Posterior cingulate gyrus (tissue), 11 donors: ENCODE results near the gene ZDHHC8.

Experiments used
- DNase-seq, 10 donors: peaks; one replicate each; pipeline versions ENCODE4 v3.0.0 to v3.0.0-alpha.2; 2020 to 2021; ENCODE audit warnings: mixed read lengths in 3 of 10
- intact Hi-C: fragments of 100-400 bp; cut with DNase I; formaldehyde crosslinking; loops from one replicate; pipeline ENCODE4 v1.15.1; 2023

Gene ZDHHC8

GRCh38 chr22:20125201-20126174 lies 6.1 kb upstream of the ZDHHC8 start:
- intact Hi-C loops, result no loop called here
- no peak for DNase-seq

GRCh38 chr22:20126284-20127029 lies 5.1 kb upstream of the ZDHHC8 start:
- no peak for DNase-seq
- intact Hi-C loops, result no loop called here

DNA sequence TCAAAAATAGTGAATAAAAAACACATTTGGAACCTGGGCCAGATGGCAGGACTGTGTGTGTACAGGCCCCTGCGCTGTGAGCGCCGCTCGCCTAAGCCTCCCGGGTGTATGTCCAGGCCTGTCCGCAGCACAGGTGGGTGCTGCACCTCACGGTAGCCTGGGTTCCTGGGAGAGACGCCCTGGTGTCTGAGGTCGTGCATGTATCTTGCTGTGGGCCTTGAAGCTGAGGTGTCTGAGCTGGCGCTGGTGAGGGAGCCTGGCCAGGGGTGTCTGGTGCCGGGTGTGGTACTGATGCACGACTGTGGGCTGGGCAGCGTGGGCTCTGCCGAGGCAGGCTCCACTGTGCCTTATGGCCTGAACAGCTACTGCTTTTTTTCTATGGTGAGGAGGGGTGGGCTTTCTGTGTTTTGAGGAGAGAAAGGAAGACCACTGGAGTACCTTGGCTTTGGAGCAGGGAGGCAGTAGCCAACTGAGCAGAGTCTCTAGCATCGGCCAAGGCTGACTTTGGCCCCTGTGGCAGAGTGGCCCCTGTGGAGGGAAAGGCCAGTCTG lies 4.2 kb upstream of the ZDHHC8 start:
- no peak for DNase-seq
- intact Hi-C loops, result no loop called here

GRCh38 chr22:20127869-20128618 lies 3.6 kb upstream of the ZDHHC8 start:
- no peak for DNase-seq
- intact Hi-C loops, result no loop called here

DNA sequence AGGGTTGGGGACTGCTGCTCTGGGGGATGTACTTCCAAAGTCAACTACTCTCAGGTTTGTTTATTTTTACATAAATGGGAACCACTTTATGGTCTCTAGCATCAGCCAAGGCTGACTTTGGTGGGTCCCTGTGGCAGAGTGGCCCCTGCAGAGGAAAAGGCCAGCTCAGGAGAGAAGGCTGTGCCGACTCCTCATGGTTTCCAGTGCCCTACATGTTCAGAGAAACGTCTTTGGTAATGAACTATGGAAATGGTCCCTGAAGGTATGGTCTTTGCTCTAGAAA lies 3.0 kb upstream of the ZDHHC8 start:
- intact Hi-C loops, result no loop called here

GRCh38 chr22:20128902-20129746 lies 2.5 kb upstream of the ZDHHC8 start:
- DNase-seq, result peak in 3 of 10 donors; percentile 35 to 55 (median 44)
- intact Hi-C loops, result no loop called here

More for the DNA sequence above, 3.0 kb upstream of the ZDHHC8 start:
- no peak for DNase-seq

- DNase-seq, result no peak
- intact Hi-C loops, result loop anchor here (2.0 kb wide), 1 partner anchor 13 kb away; the partner anchor contains the start of genes RANBP1 and TRMT2A
Observed at GRCh38 chr22:20129747-20130014, 1.9 kb upstream of the ZDHHC8 start.

GRCh38 chr22:20130319-20130718 lies 1.3 kb upstream of the ZDHHC8 start:
- no peak for DNase-seq
- intact Hi-C loops, result loop anchor here (2.0 kb wide), 1 partner anchor 14 kb away; the partner anchor contains the start of genes RANBP1 and TRMT2A

DNA sequence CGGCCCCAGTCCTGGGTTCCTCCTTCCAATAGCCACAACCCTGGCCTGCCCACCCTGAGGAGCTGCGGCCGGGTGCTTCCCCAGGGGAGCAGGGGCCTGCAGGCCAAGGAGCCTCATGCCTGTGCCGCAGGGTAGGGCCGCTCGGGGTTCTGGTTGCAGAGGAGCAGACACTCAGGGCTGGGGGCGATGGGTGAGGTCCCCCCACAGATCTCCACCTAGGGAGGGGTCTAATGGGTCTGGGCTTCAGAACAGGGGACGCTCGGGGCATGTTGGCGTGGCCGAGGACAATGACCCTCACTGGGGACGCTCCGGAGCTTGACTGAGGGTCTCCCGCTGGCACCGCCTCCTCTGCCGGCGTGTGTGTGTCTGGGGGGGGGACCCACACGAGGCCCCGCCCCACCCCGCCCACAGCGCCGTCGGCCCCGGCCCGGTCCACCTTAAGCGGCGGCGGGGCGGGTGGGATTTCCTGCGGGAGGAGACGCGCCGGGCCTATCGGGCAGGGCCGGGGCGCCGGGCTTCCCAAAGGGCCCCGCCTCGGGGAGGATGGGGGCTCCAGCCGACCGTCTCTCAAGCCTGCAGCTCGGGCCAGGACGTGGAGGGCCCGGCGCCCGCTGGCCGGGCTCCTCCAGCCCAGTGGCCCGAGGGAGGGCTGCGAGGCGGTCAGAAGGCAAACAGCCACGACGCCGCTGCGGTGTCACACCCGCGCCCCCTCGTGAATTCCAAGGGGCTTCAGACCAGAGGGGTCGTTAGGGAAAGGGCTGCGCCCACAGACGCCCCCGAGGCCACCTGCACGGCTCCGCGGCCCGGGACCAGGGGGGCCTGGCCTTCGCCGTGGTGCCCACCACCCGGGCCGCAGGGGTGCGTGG lies 640 bp upstream of the ZDHHC8 start:
- intact Hi-C loops, result loop anchor here (2.0 kb wide), 1 partner anchor 14 kb away; the partner anchor contains the start of genes RANBP1 and TRMT2A
- peak; percentile 76 to 99 (median 90) for DNase-seq

GRCh38 chr22:20131859-20132685 lies 468 bp downstream of the ZDHHC8 start:
- intact Hi-C loops, result loop anchor here (2.0 kb wide), 1 partner anchor 15 kb away; the partner anchor contains the start of genes RANBP1 and TRMT2A
- DNase-seq, result peak in 1 of 10 donors; percentile 48

- no peak for DNase-seq
- intact Hi-C loops, result no loop called here
Observed at GRCh38 chr22:20132686-20133246, 1.2 kb downstream of the ZDHHC8 start.

DNA sequence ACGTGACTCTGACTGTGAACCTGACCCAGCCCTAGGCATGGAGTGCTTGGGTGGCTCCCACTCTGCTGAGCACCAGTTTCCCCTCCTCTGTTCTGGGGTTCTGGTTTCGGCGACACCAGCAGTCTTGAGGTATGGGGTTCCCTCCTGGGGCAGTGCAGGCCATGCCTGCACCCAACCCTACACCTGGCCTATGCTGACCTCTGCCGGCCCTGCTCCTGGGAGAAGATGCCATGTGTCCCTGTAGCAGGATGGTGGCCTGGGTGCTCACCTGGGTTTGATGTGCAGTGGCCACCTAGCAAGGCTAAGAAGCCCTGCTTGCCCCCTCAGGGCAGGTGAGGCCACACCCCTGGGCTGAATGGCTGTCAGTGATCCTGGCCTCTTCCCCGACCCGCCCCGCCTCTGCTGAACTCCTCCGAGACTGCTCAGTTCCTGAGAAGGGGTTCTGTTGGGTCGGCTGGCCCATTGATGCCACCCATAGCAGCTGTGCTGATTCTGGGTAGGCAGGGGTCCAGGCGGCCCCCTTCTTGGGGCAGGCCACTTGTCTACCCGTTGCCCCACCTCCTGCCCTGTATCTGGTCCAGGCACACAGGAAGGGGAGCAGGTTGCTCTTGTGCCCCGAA lies 2.4 kb downstream of the ZDHHC8 start:
- intact Hi-C loops, result no loop called here
- no peak for DNase-seq

DNA sequence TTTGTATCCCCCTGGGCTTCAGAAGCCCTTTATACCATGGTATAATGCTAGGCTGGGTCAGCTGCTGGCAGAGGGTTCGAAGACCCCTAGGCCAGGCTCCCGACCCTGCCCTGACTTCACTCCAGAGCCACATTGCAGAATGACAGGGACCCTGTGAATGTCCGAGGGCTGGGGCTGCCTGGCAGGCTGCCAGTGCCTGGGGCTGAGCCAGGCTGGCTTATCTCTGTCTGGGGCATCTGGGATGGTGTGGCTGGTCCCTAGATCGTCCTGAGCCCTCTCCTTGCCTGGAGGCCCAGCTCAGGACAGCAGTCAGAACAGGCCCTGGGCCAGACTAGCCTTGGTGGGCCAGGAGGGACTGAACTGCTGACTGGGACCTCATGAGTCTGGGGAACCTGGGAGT lies 3.7 kb downstream of the ZDHHC8 start:
- no peak for DNase-seq
- intact Hi-C loops, result no loop called here

GRCh38 chr22:20135806-20136602 lies 4.4 kb downstream of the ZDHHC8 start:
- intact Hi-C loops, result no loop called here
- no peak for DNase-seq

DNA sequence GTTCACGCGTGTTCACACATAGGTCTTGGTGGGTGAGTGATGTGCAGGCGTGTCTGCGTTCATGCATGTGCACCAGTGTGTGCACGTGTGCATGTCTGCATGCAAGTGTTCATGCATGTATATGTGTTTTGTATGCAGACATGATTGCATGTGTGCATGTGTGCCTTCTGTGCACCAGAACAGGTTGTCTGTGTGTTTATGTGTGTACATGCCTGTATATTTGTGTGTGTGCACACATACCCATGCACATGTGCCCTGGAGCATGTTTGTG lies 4.9 kb downstream of the ZDHHC8 start:
- intact Hi-C loops, result no loop called here
- DNase-seq, result no peak

DNA sequence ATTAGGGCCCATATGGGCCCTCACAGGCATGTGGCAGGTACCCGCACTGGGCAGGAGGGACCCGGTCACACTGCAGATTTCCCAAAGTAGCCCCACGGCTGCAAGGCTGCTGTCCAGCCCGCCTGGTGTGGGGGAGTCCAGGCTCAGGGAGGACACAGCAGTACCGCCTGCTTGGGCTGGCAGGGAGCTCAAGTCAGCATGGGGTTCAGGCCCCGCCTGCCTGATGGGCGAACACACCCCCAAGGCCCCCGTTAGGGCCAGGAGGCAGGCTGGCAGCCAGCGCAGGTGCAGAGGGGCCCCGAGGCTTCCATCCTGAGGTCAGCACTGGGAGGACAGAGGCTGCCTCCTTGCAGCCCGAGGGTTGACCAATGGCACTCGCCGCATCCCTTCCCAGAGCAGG lies 5.5 kb downstream of the ZDHHC8 start:
- intact Hi-C loops, result no loop called here
- DNase-seq, result no peak
